CD4-positive, alpha-beta T cell treated with Interleukin-2 at 100 ng/mL for 4 hours (primary cell): ENCODE results near the gene GAPT.
"Not testable (repeated sequence)": the region's sequence is repeated elsewhere in the genome, so short reads cannot be mapped to it uniquely, and the experiment has no call there.

Experiments
- DNase-seq: peaks from one replicate; pipeline ENCODE4 v3.0.0-alpha.2; 2020; ENCODE audit warnings: low spot score

The GAPT gene

DNA sequence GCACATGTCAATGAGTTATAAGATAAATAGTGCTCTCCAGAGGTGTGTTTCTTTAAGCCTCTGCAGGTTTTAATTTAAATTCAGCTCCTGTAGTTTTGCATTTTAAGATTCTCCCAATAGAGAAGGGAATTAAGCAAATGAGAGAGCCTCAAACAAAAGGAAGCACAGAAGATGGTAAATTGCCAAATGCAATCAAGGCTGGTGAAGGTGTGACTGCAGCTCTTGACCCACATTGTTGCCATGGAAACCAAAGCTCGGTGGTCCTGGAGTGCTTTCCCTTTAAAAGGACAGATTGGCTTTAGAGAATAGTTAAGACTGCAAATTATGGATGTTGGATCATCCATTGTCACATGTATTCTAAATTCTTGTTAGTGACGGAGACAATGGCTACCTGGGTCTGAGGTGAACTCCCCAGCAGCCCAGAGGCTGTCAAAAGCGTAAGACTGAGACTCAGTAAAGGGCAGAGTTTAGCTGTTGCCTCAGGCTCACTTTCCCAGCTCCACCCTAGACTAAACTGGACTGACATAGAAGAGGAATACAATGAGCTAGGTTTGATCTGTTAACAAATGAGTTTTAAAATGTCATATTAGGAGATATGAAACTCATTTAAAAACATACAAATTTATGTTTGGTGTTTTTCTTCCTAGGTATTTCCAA lies 12.3 kb downstream of the GAPT start:
- no peak for DNase-seq

DNA sequence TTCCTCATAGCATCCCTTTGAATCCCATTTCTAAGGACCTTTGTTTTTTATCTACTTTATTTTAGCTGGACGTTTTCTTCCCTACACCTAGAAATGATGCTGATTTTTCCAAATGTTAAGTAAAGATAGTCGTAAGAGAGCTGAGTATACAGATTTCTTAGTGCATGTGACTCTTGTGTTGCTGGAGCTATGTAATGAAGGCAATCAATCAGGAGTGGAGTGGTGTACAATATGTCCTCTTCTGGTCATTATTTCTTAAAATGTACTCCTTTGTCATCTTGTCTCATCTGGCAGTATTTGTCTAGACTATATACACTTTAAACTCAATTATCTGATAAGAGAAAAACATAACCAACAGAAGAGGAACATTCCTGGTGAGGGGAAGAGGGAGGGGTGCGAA lies 13.5 kb downstream of the GAPT start:
- no peak for DNase-seq

DNA sequence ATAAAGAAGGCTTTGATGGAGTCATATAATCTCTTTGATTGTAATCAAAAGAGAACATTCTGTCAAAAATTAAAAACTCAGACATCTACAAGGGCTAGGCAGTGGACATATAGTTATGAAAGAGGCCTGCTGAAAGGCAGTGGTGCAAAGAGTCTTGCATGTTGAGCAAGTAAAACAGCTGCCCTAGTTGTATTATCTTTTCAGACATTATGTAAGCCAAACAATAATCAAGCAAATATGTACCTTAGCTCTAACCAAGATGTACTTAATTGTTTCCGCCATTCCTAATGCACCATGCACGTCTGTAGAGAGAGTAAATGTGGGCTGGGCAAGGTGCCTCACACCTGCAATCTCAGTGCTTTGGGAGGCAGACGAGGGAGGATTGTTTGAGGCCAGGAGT lies 14.3 kb downstream of the GAPT start:
- DNase-seq, result no peak

DNA sequence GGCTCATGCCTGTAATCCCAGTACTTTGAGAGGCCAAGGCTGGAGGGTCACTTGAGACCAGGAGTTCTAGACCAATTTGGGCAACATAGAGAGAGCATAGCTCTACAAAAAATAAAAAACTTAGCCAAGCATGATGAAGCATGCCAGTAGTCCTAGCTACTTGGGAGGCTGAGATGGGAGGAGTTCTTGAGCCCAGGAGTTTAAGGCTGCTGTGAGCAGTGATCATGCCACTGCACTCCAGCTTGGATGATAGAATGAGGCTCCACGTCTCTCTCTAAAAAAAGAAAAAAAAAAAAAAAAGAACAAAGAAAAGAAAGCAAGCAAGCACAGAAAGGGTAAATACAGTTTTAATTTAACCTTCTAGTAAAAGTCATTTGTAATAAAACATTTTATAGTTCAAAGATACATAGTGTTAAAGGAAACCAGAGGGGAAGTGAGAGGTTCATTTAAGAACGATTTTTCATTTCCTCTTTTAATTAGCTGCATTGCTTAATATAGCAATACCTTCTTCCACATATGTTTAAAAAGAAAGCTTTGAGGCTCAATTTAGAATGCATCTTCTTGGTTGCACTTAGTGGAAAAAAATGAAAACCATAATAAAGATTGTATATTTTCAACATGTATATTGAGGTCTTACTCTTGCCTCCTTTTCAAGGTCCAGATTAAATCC lies 14.9 kb downstream of the GAPT start:
- no peak for DNase-seq

DNA sequence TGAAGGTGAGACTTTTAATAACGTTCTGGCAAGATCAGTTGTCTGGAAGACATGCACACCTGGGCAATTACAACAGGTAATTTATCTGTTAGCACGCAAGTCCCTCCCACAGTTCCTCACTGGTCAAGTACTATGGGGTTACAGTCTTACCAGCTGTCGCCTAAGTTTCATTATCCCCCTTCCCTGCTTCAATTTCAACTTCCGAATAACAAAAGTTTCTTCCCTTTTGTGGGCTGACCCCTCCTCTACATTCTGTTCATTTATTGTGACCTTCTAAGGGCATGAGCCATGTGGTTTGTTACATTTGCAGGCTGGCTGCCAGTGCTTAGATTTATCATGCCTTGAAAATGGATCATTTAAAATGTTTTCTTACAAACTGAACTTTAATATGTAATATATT lies 16.5 kb downstream of the GAPT start:
- no peak for DNase-seq

DNA sequence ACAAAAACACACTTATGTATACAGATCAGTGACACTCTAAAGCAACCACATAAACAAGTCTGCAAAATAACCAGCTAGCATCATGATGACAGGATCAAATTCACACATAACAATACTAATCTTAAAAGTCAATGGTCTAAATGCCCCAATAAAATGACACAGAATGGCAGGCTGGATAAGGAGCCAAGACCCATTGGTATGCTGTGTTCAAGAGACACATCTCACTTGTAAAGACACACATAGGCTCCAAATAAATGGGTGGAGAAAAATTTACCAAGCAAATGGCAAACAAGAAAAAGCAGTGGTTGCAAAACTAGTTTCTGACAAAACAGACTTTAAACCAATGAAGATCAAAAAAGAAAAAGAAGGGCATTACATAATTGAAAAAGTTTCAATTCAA lies 26.0 kb downstream of the GAPT start:
- DNase-seq, result no peak

DNA sequence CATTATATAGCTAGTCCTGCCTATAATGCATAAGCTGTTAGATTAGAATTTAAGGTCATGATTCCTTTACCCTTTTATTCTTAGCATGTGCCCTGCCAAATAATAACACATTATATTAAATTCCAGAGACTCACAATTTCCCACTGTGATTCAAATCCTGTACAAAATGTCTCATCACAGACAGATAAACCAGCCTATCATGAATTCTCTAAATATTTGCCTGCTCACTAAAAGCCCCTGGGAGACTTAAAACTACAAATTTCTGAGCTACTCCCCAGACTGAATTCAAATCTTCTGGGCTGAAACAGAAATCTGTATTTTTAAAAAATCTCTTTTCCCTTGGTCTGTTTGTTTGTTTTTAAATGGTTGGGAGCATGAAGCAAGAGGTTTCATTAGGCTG lies 32.7 kb downstream of the GAPT start:
- DNase-seq, result no peak

DNA sequence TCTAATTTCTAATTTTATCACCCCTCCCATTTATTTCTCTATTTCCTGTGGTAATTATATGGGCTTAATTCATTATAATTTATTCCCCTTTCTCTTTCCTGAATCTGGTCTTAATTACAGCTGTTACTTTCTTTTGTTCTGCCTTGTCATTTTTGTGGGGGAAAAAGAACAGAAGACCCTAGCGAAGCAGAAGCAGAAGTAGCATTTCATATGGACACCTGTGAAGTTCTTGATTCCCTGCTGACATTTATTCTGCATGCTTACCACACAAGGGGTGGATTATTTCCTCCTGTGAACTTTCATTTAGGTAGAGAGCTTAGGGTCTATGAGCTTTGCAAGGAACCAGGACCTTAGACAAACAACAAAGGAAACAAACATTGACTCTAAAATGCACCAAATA lies 33.3 kb downstream of the GAPT start:
- DNase-seq, result no peak

DNA sequence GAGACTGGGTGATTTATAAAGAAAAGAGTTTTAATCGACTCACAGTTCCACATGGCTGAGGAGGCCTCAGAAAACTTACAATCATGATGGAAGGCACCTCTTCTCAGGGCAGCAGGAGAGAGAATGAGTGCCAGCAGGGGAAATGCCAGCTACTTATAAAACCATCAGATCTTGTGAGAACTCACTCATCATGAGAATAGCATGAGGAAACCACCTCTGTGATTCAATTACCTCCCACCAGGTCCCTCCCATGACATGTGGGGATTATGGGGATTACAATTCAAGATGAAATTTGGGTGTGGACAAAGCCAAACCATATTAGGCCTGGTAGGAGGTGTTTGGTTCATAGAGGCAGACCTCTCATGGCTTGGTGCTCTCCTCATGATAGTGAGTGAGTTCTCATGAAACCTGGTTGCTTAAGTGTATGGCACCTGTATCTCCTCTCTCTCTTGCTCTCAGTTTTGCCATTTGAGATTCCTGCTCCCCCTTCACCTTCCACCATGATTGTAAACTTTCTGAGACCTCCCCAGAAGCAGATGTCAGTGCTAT lies 39.8 kb downstream of the GAPT start:
- no peak for DNase-seq

DNA sequence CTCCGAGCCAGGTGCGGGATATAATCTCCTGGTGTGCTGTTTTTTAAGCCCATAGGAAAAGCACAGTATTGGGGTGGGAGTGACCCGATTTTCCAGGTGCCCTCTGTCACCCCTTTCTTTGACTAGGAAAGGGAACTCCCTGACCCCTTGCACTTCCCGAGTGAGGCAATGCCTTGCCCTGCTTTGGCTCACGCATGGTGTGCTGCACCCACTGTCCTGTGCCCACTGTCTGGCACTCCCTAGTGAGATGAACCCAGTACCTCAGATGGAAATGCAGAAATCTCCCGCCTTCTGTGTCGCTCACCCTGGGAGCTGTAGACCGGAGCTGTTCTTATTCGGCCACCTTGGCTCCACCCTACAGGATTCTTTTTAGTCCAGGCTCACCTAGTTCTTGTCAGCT lies 50.7 kb downstream of the GAPT start:
- DNase-seq, result not testable (repeated sequence)

DNA sequence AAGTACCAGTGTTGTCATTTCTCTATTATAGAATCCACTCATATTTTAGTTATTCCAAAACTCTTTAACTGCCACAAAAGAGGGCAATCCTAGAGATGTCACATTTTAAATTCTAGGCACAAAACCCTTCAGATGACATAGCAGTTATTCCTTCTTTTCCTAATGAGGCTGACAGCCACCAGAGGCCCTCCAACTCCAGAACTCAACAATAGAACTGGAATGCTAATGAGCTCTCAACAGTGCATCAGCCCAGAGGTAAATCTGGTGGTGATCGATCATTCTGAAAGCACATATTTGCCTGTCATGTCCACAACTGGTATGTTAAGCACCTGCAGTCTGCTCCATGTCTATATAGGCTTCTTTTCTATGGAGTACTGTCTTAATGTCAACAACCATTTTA lies 51.5 kb downstream of the GAPT start:
- DNase-seq, result no peak

DNA sequence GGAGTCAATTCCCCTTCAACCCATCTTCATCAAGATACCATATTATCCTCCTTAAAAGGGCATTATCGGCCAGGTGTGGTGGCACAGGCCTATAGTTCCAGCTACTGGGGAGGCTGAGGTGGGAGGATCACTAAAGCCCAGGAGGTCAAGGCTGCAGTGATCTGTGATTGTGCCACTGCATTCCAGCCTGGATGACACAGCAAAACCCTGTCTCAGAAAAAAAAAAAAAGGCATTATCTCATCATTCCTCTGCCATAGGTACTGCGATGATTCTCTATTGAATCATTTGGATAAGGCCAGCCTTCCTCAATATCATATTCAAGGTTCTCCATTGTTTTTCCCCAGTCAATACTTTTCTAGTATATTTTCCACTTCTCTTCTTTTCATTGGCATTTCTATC lies 52.5 kb downstream of the GAPT start:
- DNase-seq, result no peak

DNA sequence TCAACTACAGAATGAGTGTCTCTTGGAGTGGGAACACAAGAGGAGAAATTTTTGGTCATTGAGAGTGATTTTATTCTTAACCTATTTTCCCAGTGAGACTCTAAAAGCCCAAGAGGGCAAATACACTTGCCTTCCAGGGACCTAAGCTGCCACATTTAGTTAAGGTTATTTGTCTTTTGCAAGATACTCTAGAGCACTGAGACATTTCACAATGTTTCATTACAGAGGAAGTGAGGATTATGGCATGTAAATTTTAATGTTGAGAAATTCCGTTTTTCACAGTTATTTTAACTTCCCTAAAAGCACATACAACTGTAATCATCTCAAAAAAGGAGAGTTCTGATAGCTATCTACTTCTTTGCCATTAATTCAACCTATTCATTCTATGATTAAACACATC lies 53.0 kb downstream of the GAPT start:
- DNase-seq, result no peak

DNA sequence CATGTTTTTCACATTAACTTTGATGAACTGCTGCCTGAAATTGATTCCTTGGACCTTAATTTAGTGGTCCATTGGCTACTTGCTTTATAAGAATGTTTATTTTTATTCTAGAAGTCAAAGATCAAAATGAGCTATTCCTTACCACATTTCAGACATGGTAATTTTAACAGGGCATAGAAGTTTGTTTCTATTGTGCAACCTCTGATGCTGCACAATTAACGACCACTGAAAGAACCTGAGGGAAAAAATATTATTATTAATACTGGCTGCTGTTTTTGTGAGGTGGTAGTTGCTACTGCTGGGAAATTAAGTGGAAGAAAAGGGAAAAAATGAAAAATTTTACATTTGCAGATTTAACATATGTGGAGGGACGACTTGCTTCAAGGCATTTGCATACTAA lies 53.7 kb downstream of the GAPT start:
- DNase-seq, result no peak

DNA sequence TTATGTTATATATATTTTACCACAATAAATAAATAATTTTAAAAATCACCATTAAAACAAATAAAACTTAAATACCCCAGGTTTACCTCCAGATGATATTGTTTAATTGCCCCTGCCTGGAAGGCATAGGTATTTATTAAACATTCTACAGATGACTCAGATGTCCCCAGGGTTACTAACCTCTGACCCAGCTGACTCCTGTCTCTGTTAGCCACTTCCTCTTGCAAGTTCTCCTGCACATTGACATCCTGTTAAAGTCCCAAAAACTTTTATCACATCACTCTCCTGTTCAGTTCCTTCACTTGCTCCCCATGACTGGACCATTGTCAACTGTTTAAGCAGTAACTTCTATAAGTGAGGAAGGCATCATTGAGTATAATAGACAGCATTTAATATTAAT lies 54.7 kb downstream of the GAPT start:
- no peak for DNase-seq
